ENCODE measurements around the gene FOLR1. TPM values are rescaled to one million over a fixed set of nuclear protein-coding genes. Genes with fewer than 3 reads are reported as not detected.
"Not testable (repeated sequence)": the region's sequence is repeated elsewhere in the genome, so short reads cannot be mapped to it uniquely, and the experiment has no call there.

FOLR1 gene
- total and polyA plus RNA-seq, 2 of the 4 experiments (the other 2 are of a cell fraction) = 0.24 TPM; not detected in 1

DNA sequence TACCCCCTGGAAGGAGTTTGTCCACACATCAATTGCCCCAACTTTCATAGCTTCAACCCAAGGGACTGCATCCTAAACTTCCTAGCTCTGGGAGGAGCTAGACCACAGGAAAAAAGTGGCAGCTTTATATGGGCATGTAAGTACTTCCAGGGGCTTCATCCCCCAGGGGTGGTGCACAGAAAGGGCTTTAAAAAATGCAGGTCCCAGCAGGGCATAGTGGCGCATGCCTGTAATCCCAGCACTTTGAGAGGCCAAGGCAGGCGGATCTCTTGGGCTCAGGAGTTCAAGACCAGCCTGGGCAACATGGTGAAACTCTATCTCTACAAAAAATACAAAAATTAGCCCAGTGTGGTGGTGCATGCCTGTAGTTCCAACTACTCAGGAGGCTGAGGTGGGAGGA is 14.9 kb downstream of the FOLR1 start:
- H4K8ac ChIP-seq (ENCODE audit: low read depth in 2 of 2, low read length in 2 of 2); H4K5ac ChIP-seq (ENCODE audit: low read depth, low read length); BruUV-seq (replicated peaks); H2BK5ac ChIP-seq (ENCODE audit: low read depth, low read length, poor library complexity, severe bottlenecking); H3K79me1 ChIP-seq (ENCODE audit: low read depth in 1 of 2, low read length in 2 of 2); DNase-seq; H3K9me3 ChIP-seq (ENCODE audit: control insufficient read depth, insufficient read depth, low read length); in situ Hi-C loops (cut with MboI; ENCODE audit: low sequenced_read_pairs); H2AK5ac ChIP-seq (ENCODE audit: low read depth, low read length); H3K56ac ChIP-seq (ENCODE audit: extremely low read depth, insufficient read depth, low read length); H3K9me1 ChIP-seq (ENCODE audit: insufficient read depth, low read length); H2AK9ac ChIP-seq (replicated peaks; ENCODE audit: low read depth, low read length, poor library complexity); H4K20me1 ChIP-seq (ENCODE audit: insufficient read depth, low read length); H3K9ac ChIP-seq (ENCODE audit: low read depth, low read length); H3K18ac ChIP-seq (ENCODE audit: low read depth, low read length); H3K4me1 ChIP-seq (ENCODE audit: control insufficient read depth, insufficient read depth, low read length); H3K23ac ChIP-seq (ENCODE audit: low read depth, low read length); ATAC-seq (ENCODE audit: low read depth); H3K4me2 ChIP-seq (ENCODE audit: low read depth, low read length); dilution Hi-C loops (cut with HindIII; ENCODE audit: low sequenced_read_pairs, unreplicated experiment); H3K4ac ChIP-seq (ENCODE audit: low read depth, low read length); H2BK15ac ChIP-seq (ENCODE audit: low read depth, low read length); H2BK20ac ChIP-seq (ENCODE audit: low read depth, low read length); intact Hi-C loops (cut with micrococcal nuclease); H3K4me3 ChIP-seq (ENCODE audit: insufficient read depth, low read depth, low read length); POLR2A ChIA-PET (ENCODE audit: unreplicated experiment); H3K14ac ChIP-seq (replicated peaks; ENCODE audit: low read depth, low read length); H3K36me3 ChIP-seq (ENCODE audit: control insufficient read depth, insufficient read depth, low read length); H2BK120ac ChIP-seq (ENCODE audit: low read depth, low read length); H3K27ac ChIP-seq (ENCODE audit: insufficient read depth, low read length); H4K91ac ChIP-seq (ENCODE audit: insufficient read depth, low read depth, low read length): not testable (repeated sequence)
- H2AFZ ChIP-seq (replicated peaks; ENCODE audit: low read length, poor library complexity) = peak overlapping the region; percentile 7
- CTCF ChIA-PET = interaction anchor here (0.6 kb wide), 1 partner anchor 57 kb away, joined by 4 read pairs; no protein-coding TSS in a partner anchor
- H3K27me3 ChIP-seq (ENCODE audit: control insufficient read depth, insufficient read depth, low read length) = peaks cover 11% of the 10 kb centered on the region; the same call in 1 of the 2 replicates
- no CpG with 5 or more reads among the region's 2 CpGs for WGBS, 2 experiments (ENCODE audit: extremely low coverage in 2 of 2, insufficient read length in 1 of 2)

Data from IMR-90 (cell line).